CD4-positive, alpha-beta T cell treated with Interferon gamma for 1 hour (primary cell): ENCODE measurements around the gene GAL.
"Not testable (repeated sequence)": the region's sequence is repeated elsewhere in the genome, so short reads cannot be mapped to it uniquely, and the experiment has no call there.

Source experiments
- DNase-seq: peaks from one replicate; pipeline ENCODE4 v3.0.0-alpha.2; 2020

Gene GAL, protein sequence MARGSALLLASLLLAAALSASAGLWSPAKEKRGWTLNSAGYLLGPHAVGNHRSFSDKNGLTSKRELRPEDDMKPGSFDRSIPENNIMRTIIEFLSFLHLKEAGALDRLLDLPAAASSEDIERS

DNA sequence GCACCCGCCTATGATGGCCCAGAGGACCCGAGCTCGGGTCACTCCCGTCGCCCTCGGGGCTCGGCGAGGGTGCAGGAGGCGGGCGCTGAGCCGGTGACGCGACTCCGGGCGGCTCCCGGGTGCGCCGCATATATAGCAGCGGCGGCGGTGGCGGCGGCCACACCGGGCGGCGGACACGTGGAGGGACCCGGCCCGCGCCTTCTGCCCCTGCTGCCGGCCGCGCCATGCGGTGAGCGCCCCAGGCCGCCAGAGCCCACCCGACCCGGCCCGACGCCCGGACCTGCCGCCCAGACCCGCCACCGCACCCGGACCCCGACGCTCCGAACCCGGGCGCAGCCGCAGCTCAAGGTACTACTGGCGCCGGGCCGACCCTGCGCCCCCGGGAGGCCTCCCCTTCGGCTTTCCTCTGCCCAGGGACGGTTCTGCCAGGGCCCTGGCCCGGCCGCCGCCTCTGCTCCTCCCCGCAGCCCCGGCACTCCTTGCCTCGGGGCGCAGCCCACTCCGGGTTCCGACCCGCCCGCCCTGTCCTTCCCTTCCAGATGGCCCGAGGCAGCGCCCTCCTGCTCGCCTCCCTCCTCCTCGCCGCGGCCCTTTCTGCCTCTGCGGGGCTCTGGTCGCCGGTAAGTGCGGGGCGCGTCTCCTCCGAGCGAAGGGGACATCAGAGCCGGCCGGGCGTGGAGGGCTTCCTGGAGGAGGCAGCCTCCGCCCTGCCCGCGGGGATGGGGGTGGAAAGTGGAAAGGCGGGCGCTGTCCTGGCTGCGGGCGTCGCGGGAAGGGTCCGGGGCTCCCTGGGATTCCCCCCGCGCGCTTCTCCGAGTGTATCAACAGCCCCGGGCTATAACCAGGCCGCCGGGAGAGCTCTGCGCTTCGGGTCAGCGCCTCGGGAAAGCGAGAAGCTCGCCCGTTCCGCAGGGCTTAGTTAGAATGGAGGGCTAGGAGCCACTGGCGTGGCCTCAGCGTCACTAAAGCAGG lies at the start of gene GAL:
Gene GAL (plus strand): TSS at position 160 of the 972 bp plus-strand sequence. CDS start 380 bp downstream, at position 540.
- DNase-seq = no peak

DNA sequence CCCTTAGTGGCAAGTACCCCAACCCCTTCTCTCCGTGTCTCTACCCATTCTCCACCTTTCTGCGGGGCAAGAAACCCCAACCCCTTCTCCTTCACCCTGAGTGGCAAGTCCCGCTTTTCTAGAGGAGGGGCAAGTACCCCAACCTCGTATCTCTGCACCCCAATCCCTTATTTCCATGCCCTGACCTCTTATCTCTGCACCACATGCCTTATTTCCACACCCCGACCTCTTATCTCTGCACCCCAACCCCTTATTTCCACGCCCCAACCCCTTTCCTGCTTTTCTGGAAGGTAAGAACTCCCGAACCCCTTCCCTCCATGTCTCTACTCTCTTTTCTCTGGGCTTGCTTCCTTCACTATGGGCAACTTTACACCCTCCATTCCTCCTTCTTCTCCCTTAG lies 49.7 kb upstream of the GAL start:
- DNase-seq = not testable (repeated sequence)

DNA sequence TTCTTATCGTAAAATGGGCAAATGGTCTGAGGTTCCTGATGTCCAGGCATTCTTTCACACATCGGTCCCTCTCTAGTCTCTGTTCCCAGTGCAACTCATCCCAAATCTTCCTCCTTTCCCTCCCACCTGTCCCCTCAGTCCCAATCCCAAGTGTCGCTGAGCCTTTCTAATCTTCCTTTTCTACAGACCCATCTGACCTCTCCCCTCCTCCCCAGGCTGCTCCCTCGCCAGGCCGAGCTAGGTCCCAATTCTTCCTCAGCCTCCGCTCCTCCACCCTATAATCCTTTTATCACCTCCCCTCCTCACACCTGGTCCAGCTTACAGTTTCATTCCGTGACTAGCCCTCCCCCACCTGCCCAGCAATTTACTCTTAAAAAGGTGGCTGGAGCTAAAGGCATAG lies 49.2 kb upstream of the GAL start:
- DNase-seq = not testable (repeated sequence)

DNA sequence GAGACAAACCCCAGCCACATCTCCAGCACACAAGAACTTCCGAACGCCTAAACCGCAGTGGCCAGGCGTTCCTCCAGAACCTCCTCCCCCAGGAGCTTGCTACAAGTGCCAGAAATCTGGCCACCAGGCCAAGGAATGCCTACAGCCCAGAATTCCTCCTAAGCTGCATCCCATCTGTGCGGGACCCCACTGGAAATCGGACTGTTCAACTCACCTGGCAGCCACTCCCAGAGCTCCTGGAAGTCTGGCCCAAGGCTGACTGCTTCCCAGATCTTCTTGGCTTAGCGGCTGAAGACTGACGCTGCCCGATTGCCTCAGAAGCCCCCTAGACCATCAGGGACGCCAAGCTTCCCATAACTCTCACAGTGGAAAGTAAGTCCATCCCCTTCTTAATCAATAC lies 48.5 kb upstream of the GAL start:
- DNase-seq = not testable (repeated sequence)

DNA sequence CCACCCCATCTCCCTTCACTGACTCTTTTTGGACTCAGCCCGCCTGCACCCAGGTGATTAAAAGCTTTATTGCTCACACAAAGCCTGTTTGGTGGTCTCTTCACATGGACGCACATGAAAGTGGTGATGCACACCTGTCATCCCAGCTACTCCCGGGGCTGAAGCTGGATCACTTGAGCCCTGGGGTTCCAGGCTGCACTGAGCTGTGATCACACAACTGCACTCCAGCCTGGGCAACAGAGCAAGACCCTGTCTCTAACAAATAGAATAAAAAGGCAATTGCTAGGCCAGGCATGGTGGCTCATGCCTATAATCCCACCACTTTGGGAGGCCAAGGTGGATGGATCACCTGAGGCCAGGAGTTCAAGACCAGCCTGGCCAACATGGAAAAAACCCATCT lies 45.0 kb upstream of the GAL start:
- not testable (repeated sequence) for DNase-seq

DNA sequence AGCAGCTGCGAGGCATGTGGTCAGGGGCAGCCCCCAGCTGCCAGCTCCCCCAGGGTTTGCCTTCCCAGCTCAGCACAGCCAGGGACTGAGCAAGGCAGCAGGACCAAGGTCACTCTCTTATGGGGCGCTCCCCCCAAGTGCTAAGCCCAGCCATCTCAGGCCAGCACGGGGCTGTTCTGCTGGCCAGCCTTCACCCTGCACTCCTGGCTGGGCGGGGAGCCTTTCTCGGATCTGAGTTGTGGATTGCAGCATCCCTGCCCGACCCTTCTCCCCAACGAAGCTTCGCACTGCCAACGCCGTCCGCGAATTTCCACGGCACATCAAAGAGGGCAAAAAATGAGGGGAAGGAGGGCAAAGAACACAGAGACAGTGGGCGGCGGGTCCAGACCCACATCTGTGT lies 42.5 kb upstream of the GAL start:
- no peak for DNase-seq

DNA sequence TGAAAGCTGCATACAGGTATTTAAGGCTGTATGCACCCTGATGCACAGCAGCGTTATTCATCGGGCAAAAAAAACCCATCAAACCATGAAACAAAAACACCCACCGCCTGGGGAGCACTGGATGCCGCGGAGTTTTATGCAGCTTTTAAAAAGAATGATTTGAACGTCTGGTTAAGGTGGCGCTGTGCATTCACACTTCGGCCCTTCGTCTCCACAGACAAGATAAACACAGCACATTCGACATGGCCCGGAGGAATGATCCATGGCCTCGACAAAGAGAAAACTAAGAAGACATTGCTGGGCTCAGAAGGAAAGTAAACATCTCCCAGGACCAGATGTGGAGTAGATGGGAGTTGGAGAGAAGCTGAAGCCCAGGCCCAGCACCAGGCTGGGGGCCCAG lies 40.8 kb upstream of the GAL start:
- no peak for DNase-seq

DNA sequence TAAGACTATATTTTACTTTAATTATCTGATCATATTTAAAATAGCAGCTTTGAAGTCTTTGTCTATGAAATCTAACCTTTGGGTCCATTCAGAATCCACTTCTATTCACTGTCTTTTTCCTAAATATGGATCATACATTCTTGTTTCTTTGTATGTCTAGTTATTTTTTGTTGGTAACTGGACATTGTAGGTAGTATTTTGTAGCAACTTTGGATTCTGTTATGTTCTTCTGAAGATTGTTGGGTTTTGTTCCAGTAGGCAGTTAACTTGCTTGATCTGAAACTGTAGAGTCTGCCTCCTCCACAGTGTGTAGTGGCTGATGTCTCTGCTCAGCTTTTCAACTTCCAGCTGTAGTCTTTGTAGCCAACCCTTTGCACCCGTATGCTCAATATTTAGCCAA lies 37.5 kb upstream of the GAL start:
- DNase-seq = no peak

DNA sequence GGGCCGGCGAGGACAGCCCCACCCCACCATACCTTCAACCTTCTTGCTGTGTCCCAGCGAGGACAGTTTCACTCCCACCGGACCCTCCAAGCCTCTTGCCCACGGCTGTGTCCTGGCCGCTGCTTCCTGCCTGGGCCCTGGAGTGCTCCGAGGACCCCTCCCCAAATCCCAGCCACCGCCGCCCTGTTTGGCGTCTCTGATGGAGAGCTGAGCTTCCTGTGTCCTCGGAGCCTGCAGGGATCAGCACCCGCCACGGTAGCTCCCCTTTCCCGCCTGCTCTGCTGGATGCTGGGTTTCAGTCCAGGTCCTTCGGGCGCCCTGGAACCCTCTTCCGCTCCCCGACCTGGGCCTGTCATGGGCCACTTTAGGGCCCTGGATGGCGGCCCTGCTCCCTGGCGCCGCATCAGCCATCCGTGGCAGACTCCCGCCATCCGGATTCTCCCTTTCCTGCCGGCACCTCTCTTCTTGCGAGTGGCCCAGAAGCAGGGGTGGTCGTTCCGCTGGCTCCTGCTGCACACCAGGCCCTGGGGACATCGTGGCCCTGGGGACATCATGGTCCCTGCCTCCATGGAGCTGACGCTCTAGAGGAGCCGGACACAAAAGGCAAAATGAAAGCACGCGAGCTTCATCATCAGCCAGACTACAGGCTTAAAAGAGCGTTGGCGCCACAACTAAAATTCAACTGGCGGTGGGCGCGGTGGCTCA lies 34.3 kb upstream of the GAL start:
- DNase-seq = no peak

DNA sequence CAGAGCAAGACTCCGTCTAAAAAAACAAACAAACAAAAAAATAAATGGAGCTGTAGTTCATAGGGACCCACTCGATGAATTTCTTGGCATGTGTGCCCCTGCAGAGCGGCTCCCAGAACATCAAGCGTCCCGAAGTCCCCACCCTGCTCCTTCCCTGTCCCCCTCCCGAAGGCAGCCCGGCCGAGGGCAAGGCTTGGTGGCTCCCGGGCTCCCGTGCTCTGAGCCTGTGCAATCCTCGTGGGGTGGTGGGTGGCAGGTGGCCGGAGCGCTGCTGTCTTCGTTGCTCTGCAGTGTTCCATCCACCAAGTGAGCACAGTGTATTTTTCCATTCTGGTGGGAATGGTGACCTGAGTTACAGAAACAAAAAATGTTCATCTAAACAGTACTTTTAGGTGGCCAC lies 33.5 kb upstream of the GAL start:
- no peak for DNase-seq

DNA sequence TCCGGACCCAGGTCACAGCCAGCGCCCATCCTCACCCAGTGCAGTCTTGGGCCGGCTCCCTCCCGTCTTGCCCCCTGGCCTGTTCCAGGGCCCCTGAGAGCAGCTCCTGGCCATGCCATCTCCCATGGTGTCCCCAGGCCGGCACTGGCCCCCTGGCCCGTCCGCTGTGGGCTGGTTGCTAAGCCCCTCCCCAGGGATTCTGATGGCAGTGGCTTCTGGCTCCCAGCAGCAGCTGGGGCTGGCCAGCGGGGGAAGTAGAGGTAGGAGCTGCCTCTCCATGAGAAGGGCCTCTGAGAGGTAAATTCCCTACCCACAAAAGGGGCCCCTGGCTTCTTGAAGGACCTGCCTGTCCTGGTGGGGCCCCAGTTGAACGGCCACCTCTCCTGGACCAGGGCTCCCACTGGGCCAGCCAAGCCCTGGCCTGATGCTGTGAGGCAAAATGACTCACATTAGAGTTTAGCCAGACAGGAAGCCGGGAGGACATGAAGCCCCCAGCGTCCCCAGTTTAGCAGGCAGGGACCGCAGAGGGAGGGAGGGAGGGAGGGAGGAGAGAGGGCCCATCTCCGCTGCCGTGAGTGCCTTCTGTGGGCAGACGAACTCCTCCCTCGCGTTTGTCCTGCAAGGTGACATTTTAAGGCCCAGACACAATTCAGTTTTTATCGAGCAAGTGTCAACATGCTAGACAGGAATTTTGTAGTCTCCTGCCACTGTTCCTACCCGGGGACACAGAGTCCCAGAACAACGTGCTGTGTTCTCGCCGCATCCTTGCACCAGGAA lies 32.9 kb upstream of the GAL start:
- no peak for DNase-seq

DNA sequence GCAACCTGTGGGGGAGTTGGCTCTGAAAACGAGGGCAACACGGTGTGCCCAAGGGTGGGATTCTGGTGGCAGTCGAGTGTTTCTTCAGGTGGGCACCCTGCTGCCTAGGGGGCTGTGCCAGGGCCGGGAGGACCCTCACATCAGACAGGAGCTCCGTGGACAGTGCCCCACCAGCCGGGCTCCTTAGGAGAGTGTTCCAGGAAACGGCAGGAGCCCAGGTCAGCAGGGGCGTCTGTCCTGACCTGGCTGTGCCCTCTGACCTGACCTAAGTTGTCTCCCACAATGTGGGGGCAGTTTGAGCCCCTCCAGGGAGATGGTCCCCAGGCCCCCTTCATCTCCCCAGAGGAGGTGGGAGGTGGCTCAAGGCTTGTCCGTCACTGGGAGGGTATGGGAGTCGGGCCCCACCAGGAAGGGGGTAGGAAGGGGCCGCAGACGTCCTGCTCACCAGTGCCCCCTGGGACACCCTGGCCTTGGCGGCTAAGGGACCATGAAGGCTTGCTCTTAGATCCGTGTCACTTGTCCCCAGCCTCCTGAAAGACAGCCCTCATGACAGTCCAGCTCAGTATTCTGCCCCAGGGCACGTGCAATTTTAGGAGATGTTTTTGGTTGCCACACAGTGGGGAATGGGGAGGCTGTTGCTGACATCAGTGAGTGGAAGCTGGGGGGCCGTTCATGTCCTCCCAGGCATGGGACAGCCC lies 32.2 kb upstream of the GAL start:
- DNase-seq = no peak

DNA sequence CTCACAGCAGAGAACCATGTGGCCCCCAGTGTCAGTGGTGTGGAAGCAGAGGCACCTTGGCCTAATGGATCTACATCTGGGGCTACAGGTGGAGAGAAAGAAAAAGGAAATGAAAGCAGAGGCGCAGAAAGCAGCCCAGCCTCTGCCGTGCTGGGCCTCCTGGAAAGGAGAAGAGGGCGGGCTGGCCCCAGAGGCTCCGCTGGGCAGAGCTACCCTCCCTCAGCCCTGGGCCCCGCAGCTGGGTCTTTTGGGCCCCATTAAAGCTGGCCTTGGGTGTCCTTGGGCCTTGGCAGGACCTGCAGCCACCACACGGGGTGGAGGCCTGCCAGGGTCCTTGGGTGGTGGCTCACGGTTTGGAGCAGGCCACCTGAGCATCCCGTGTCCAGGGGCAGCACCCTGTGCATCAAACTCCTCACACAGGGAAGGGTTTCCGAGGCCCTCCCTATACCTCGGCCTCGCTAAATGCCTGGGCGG lies 31.6 kb upstream of the GAL start:
- DNase-seq = no peak

DNA sequence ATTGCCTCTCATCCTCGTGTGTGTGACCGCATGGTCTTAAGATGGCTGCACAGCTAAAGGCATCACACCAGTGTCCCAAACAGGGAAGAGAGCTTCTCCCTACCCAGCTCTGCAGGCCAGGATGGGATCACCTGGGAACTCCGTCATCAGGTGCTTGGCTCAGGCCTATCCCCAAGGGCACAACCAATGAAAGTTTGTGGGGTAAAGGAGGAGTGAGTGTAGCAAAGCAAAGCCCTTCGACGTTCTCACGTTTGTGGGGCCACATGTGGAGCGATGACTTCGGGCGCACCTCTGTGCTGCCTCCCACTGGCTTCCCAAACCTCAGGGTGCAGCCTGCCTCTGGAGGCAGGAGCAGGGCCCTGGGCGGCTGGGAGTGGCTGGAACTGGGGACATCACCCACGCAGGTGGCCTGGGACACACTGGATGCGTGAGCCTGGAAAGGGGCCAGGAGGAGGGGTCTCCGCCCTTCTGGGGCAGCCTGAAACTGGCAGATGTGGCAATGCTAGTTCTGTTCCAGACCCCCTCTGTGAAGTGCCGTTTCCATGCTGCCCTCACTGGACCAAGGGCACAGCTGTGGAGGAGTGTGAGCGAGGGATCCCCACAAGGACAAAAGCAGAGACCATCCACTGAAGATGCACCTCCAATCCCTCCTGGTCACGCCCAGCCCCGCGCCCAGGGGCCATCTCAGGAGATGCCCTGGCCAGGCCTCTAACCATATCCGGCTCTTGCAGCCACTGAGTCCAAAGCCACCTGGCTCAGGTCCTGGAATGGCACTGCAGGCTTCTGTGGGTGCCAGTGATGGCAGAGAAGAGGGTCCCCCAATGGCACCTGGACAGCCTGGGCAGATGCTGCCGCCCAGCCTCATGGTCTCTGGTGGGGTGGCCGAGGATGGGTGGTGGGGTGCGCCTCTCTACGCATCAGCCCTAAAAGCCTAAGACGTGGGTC lies 30.6 kb upstream of the GAL start:
- no peak for DNase-seq

DNA sequence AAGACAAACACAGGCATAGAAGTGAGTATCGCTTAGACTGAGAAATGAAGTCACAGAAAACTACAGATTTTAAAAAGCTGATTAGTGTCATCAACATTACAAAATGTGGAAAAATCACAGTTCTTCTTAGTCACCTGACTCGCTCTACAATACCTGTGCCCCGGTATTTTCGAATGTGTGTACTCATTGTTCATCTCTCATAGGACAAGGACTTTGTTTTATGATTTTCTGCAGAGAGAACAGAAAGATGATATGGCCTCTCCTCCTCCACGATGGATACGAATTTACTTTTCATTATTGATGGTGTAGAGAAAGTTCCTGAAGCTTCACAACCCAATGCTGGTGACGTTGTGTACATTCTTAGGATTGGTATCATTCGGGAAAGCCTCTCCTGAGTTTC lies 29.4 kb upstream of the GAL start:
- DNase-seq = no peak

DNA sequence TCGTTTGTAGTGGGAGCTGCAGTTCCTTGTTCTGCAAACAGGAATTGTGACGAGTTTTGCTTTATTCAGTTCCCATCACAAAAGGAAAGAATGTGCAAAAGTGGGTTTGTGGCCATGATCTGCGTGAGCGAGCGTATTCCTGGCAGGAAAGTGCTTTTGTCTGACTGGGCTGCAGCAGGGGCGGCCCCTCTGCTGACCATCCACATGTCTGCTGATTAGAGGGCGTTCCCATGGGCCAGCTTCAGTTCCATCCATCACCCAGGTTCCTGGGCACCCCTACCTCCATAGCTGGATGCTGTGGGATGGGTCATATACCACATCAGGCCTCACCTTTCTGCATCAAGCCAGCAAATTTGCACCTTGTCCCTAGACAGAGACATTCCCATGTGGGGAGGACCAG lies 28.9 kb upstream of the GAL start:
- DNase-seq = no peak

DNA sequence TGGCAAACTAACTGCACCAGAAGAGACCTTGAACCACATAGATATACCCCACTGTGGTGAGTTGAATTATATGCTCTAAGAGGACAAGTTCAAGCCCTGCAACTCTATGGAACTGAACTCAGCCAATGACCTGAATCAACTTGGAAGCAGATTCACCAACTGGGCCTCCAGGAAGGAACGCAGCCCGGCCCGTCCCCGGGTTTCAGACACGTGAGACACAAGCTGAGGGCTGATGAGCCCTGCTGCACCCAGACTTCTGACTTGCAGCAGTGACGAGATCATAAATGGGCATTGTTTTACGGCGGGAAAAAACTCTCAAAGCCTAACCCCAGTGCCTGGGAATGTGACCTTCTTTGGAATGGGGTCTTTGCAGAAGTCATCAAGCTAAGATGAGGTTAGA lies 28.5 kb upstream of the GAL start:
- no peak for DNase-seq

DNA sequence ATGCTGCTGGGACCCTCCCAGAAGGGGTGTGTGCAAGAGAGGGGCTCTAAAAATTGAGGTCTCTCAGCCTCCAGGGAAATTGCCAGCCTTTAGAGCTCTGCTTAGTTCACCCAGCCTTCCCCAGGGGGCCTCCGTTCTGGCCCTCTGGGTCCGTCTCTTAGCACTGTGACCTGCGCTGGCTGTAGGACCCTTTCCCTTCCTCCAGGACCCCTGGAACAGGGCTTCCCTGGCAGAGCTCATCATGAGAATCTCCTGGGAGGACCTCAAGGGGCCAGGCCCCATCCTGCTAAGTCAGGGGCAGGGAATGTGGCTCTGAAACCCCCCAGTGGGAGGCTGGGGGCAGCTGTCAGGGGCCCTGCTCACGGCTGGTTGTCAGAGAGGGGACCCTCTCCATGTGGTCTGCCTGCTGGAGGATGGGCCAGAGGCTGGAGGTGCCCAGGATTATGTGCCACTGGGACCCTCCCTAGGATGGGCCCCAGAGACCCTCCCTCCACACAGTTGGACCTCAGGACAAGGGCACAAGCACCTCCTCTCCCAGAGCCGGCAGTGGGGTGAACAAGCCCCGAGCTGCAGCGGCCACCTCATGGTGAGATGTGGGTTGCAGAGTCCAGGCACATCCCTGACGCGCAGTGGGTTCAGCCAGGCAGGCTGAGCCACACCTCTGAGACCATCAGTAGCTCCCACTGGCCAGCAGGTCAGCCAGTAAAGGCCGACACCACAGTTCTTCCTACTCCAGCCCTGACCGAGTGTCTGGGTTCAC lies 27.1 kb upstream of the GAL start:
- no peak for DNase-seq

DNA sequence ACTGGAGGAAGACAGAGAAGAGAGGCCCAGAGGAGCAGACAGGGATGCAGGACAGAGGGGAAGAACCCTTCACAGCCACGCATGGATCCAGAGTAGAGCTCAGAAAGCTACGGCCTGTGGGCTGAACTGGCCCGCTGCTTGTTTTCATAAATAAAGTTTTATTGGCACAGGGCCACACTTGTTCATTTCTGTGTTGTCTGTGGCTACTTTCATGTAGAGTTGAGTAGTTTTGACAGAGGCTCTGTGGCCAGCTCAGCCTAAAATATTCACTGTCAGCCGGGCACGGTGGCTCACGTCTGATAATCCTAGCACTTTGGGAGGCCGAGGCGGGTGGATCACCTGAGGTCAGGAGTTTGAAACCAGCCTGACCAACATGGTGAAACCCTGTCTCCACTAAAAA lies 26.2 kb upstream of the GAL start:
- no peak for DNase-seq

DNA sequence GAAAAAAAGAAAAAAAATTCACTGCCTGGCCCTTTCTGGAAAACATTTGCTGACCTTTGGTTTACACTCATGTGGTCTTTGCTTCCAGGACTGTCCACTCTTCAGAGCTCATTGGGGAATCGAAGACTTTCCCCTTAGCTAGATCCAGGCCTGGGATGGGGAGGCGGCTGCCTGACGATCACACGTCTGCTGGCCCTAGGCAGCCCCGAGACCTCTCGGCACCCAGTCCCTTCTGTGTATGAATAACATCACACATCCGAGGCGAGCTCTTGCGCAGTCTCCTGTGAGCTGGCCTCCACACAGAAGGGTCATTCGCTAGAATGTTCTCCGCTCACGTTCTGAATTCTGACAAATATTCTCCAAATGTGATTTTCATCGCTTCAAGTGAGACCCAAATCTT lies 25.7 kb upstream of the GAL start:
- no peak for DNase-seq
